ENCODE results near the gene VWA5A.
A peak's percentile ranks its signal among the peaks of the same experiment; 100 is the strongest.

The VWA5A gene

DNA sequence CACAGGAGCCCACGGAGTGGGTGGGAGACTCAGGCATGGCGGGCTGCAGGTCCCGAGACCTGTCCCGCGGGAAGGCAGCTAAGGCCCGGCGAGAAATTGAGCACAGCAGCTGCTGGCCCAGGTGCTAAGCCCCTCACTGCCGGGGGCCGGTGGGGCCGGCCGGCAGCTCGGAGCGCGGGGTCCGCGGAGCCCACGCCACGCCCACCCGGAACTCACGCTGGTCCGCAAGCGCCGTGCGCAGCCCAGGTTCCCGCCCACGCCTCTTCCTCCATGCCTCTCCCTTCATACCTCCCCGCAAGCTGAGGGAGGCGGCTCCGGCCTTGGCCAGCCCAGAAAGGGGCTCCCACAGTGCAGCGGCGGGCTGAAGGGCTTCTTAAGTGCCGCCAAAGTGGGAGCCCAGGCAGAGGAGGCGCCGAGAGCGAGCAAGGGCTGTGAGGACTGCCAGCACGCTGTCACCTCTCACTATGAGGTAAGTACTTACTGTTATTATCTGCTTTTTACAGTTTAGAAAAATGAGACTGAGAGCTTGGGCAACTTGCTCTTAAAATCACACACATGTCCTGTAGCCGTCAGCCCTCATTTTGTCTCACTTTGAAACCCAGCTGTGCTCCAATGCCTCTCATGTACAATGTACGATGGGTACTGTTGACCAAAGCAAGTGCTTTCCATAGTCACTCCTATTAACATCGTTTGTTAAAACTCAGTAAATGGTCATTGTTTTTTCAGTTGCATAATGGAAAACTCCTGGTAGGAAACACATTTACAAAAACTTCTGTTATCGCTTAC lies 55.7 kb downstream of the VWA5A start:
- DNase-seq: no peak

DNA sequence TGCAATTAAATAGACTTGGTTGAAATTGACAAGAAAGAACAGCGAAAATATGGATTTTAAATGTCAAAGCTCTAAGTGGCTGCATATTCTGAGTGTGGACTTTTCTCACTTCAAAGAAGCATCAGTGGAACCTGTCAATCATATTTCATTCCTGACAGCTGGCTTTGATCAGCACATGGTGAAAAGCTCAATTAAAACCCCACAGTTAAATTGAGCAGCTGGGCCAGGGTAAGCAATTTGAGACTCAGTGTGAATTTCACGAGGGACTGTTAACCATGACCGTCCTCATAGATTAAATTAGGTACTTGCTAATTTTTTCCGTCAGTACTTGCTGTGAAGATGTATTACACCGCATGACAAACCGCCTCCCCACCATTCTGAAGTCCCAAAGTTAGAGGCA lies 56.9 kb downstream of the VWA5A start:
- DNase-seq: no peak

DNA sequence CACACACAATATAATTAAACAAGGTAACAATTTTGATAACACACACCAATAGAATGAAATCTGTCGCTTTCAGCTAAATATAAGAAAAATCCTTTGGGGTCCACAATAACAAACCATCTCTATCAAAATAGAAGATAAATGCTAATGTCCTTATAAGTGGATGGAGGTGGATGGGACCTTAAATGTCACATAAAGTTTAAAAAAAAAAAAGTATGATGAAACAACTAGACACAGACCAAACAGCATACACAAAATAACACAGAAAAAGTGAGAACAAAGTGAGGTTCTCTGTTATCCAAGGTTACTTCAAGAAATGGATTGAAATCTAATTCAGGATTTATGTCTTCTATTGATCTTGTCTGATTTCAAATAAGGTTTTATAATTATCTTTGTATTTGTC lies 57.3 kb downstream of the VWA5A start:
- DNase-seq: no peak

DNA sequence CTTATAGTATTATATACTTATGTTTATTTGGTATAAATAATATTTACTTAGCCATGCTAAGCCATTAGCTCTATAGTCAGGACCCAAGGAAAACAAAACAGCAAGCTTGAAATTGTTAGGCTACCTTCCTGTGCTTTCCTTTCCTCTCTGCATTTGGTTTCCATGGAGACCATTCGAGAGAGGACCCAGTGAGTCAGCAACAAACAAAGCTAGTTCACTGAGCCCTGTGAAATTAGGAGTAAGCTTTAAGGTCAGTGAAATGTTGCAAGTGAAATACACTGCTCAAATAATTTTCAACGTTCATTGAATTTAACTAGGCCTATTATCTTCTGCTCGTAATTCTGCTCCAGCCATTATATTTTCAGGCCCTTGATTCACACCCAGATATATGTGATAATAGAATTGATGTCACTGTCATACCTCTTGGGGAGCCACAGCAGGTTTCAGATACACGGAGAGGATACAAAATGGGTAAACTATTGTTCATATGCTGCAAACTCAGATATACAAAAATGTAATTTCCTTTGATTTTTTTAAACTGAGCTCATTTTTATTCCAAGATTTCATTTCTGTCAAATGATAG lies 58.8 kb downstream of the VWA5A start:
- no peak for DNase-seq

DNA sequence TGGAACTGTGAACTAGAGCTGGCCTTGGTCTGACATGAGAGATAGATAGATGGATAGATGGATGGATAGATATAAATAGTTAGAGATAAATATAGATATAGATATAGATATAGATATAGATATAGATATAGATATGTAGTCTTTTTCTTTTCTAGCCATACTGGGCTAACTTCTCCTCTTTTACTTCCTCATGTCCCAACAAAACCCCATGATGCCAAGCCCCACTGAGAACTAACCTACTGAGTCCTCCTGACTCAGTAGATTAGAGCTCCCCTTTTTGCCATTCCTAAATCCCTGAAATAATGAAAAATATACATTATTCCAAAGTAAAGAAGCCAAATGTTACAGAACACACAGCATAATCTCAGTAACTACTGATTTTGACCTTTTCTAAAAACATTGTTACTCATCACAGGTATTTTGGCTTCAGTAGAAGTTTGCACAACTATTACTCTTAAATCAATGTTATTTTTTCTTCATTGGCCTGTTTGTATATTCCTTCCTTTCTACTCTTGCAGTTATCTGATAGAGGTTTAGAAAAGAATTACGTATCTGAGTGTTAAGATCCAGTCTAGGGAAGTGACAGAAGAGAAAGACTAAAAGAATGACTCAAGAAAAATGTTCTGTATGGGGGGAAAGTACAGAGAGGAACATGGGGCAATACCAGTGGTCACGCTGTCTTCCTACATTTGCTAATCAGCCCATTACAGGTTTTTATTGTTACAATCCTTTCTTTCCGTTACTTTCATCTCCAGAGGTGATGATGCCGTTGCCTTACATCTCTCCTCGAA lies 61.9 kb downstream of the VWA5A start:
- no peak for DNase-seq

DNA sequence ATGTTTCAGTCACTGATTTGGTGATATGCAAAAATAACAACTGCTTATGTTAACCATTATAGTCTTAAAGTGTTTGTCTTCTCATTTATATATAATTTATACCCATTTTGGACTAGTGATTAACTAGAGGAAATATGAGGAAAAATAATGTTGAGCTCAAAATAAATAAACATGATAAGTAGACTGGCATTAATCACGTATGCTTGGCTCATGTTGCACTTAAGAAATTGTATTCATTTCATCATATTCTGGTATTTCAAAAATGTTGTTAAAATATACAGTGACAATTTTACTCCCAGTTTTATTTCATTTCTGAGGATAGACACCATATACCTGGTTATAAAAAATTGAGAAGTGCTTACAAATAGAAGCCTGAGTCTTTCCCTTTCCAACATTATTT lies 64.1 kb downstream of the VWA5A start:
- no peak for DNase-seq

DNA sequence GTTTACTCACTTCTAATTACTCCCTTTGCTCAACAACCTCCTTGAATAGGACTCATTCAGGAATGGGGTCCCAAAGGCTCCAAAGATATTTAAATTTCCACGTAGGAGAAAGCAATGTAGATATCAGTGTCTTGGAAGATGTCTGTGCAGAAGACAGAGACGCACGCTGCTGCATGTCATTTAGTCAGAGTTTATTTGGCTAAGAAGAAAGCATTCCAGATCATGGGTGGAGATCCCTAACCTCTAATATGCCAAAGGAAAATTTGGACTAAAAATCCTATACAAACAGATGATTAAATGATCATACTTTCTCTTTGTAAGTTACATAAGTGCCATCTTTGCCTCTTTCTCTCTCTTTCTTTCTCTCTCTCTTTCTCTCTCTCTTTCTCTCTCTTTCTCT lies 67.8 kb downstream of the VWA5A start, which contains the start of gene OR10D3:
TSS of gene OR10D3 (plus strand) at position 278 of the 400 bp plus-strand sequence. CDS start 1,925 bp downstream, outside the sequence.
- DNase-seq: no peak

DNA sequence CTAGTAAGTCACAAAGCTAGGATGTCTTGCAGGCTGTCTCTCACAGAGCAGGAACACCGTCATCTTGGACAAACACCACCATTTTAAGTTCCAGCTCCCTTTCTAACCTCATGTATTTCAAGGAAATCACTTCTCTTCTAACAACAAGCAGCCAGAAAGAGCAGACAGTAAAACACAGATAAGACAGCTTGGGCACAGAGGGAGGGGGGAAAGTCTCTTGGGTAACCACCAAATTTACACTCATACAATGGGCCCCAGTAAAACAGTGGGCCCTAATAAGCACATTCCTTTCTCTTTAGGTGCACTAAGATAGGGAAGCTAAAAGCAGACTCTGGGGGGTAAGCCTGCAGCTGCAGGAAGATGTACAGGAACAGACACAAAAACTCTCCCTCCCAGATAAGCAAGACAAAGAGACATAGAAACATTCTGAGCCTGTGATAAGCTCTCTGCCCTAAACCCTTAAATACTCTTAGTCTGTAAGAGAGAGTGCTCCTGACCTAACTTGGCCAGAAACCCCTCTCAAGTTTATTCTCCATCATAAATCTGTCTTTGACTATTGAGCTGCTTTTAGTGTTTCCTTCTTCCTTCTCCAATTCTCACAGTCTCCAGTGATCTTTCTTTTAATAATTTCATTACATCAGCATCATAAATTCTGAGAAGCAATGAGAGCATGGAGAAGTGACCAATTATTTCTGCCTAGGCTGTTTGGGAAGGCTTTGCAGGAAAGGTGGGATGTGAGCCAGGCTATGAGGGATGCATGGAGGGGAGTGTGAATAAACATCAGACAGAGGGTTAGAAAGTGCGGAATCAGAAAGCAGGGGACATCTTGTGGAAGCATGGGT lies 75.3 kb downstream of the VWA5A start:
- no peak for DNase-seq

DNA sequence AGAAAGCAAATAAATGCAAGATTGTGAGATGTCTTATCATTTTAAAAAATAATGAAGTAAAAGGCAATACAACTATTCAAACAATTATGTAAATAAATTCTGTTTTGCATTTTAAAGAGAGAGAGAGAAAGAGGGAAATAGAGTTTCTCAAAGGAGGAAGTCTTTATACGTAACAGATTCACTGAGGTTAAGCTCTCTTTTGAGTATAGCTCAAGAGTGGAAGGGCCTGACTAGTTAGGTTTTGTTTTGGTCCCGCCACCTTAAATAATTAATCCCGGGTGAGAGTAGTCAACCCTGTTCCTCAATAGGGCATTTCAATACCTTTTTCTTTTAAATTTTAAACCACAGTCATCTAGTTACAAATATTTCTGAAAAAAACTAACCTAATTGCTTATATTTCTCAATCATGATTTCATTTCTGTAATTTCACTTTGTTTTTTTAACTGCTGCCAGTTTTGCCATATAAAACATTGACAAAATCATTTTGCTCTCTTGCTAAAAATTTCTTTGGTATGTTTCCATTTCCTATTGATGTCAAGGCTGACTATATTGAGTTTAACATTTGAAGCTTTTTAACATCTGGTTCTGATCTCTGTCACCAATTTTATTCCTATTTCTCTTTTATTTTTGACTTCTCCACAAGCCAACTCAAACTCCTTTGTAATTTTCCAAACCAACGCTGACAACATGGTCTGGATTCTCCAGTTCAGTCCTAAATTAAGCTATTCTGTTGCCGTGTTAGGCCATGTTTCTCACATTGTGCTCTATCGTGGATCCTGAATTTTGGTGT lies 78.2 kb downstream of the VWA5A start:
- DNase-seq: no peak

DNA sequence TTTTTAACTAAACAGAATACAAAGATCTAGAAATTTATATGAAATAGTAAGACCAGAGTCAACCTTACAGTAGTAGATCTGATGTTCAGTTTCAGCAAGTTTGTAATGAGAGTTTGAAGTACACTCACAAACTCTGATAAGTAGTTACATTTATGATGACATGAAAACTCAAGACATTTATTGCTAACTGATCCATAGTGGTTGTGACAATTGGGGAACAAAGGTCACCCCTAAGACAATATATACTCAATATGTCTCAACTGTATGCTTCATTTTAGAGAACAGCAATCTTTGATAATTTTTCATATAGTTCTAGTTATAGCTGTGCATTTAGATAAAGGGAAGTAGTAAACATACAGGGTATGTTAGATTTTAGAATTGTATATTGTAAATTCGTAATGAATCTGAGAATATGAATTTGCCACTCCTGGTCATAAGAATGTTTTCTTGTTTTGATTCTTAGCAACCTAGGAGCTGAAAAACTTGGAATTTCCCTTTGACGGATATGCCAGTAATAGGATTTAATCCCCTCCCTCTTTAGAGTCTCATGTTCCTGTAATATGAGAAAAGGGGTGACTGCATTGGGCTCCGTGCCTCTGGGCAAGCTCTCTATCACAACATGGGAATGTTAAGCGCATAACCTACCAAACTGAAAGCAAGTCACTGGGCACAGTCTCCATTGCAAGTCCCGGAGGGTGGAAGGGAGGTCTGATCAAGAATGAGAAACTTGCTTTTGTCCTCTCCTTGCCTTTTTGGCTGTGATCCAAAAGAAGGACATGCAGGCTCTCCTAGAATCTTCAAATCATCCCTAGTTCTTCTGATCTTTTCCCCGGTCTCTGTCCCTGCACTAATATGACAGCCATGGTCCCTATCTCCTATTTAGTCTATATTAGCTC lies 79.3 kb downstream of the VWA5A start:
- DNase-seq: no peak

DNA sequence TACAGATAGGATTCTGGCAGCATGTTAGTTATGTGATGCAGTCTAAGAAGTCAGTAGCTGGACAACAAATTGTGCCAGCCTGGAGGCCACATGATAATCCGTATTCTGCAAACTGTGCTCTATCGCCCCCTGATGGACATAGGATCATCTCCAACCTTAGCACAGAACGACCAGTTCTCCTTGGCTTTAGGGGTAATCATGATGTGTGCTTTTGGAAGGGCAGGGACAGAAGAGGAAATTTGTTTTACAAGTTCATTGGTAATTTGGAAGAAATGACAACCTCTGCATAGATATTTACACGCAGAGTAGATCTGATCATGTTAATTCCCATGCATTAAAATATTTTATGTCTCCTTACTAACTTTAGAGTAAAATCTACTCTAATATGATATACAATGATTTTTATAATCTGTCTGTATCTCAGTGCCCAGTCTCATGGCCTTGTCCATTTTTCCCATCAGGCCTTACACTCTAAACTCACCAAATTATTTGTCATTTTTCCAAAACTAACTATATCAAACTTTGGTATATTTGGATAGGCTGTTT lies 80.0 kb downstream of the VWA5A start:
- DNase-seq: peak in 1 of 5 experiments; percentile 53
